H9 (cell line): ENCODE measurements around the gene PTGER4. TPM values are rescaled to one million over a fixed set of nuclear protein-coding genes. Genes with fewer than 3 reads are reported as not detected.

Source experiments
- DNase-seq: peaks from one replicate; pipeline ENCODE4 v3.0.0-alpha.2; 2017
- H2AFZ ChIP-seq: one replicate; pipeline ENCODE4 v1.6.1; 2013; ENCODE audit warnings: mild to moderate bottlenecking, low read length, control low read depth, moderate library complexity
- H2AK5ac ChIP-seq: 2 replicates; pipeline ENCODE4 v1.6.1; 2013; ENCODE audit warnings: low read length, control low read depth, mixed read lengths; ENCODE audit not compliant: insufficient read length
- H2BK120ac ChIP-seq: one replicate; pipeline ENCODE4 v1.6.1; 2013; ENCODE audit warnings: low read depth, mild to moderate bottlenecking, low read length, control low read depth, inconsistent platforms; ENCODE audit not compliant: poor library complexity, severe bottlenecking
- H2BK12ac ChIP-seq: 2 replicates; pipeline ENCODE4 v1.6.1; 2013; ENCODE audit warnings: low read length, control low read depth, mixed read lengths, low read depth; ENCODE audit not compliant: insufficient read length
- H2BK15ac ChIP-seq: 2 replicates; pipeline ENCODE4 v1.6.1; 2013; ENCODE audit warnings: low read depth, low read length, control low read depth
- H2BK20ac ChIP-seq: one replicate; pipeline ENCODE4 v1.6.1; 2013; ENCODE audit warnings: low read depth, mild to moderate bottlenecking, low read length, control low read depth, inconsistent platforms; ENCODE audit not compliant: poor library complexity, severe bottlenecking
- H2BK5ac ChIP-seq: 2 replicates; pipeline ENCODE4 v1.6.1; 2013; ENCODE audit warnings: low read length, control low read depth, mixed read lengths; ENCODE audit not compliant: insufficient read length
- H3K14ac ChIP-seq: 2 replicates; pipeline ENCODE4 v1.6.1; 2013; ENCODE audit warnings: low read length, control low read depth; ENCODE audit not compliant: insufficient read depth
- H3K18ac ChIP-seq: 2 replicates; pipeline ENCODE4 v1.6.1; 2013; ENCODE audit warnings: low read depth, mild to moderate bottlenecking, mixed read lengths, low read length, control low read depth; ENCODE audit not compliant: insufficient read length
- H3K23ac ChIP-seq: 2 replicates; pipeline ENCODE4 v1.6.1; 2013; ENCODE audit warnings: low read length, control low read depth, mixed read lengths, low read depth; ENCODE audit not compliant: insufficient read length
- H3K23me2 ChIP-seq: 2 replicates; pipeline ENCODE4 v1.6.1; 2013; ENCODE audit warnings: low read depth, mild to moderate bottlenecking, mixed read lengths, low read length, control low read depth; ENCODE audit not compliant: insufficient read length, poor library complexity, severe bottlenecking
- H3K27ac ChIP-seq: 2 replicates; pipeline ENCODE4 v1.5.1; 2013; ENCODE audit warnings: low read length, control low read depth, mixed read lengths, low read depth; ENCODE audit not compliant: insufficient read length
- H3K27me3 ChIP-seq: 2 replicates; pipeline ENCODE4 v1.6.1; 2013; ENCODE audit warnings: low read length, control low read depth, inconsistent platforms; ENCODE audit not compliant: insufficient read depth
- H3K4ac ChIP-seq: 2 replicates; pipeline ENCODE4 v1.6.1; 2013; ENCODE audit warnings: low read depth, mild to moderate bottlenecking, control low read depth, inconsistent platforms, low read length, moderate library complexity
- H3K4me1 ChIP-seq: 2 replicates; pipeline ENCODE4 v1.6.1; 2013; ENCODE audit warnings: low read length, control low read depth, inconsistent platforms; ENCODE audit not compliant: insufficient read depth
- H3K4me2 ChIP-seq: 2 replicates; pipeline ENCODE4 v1.6.1; 2013; ENCODE audit warnings: low read length, control low read depth, mixed read lengths; ENCODE audit not compliant: insufficient read length, insufficient read depth
- H3K56ac ChIP-seq: 2 replicates; pipeline ENCODE4 v1.6.1; 2013; ENCODE audit warnings: low read depth, mild to moderate bottlenecking, mixed read lengths, low read length, control low read depth; ENCODE audit not compliant: insufficient read length
- H3K79me1 ChIP-seq: 2 replicates; pipeline ENCODE4 v1.6.1; 2013; ENCODE audit warnings: low read depth, mild to moderate bottlenecking, moderate library complexity, low read length, control low read depth, inconsistent platforms; ENCODE audit not compliant: insufficient read depth, poor library complexity, severe bottlenecking
- H3K79me2 ChIP-seq: 2 replicates; pipeline ENCODE4 v1.6.1; 2013; ENCODE audit warnings: low read length, control low read depth, inconsistent platforms; ENCODE audit not compliant: insufficient read depth
- H3K9ac ChIP-seq: 2 replicates; pipeline ENCODE4 v1.6.1; 2013; ENCODE audit warnings: low read length, control low read depth, mixed read lengths; ENCODE audit not compliant: insufficient read length; ENCODE audit errors: extremely low read depth
- H3K9me3 ChIP-seq: one replicate; pipeline ENCODE4 v1.6.1; 2013; ENCODE audit warnings: low read depth, low read length, inconsistent platforms; ENCODE audit not compliant: control insufficient read depth
- H3T11ph ChIP-seq: one replicate; pipeline ENCODE4 v1.6.1; 2013; ENCODE audit warnings: mild to moderate bottlenecking, low read length, control low read depth, inconsistent platforms
- H4K20me1 ChIP-seq: one replicate; pipeline ENCODE4 v1.6.1; 2013; ENCODE audit not compliant: control insufficient read depth, insufficient read length, insufficient read depth
- H4K5ac ChIP-seq: 2 replicates; pipeline ENCODE4 v1.6.1; 2013; ENCODE audit warnings: low read depth, mild to moderate bottlenecking, mixed read lengths, low read length, control low read depth; ENCODE audit not compliant: insufficient read length
- H4K8ac ChIP-seq: replicated peaks from 2 replicates; pipeline ENCODE4 v1.6.1; 2013; ENCODE audit warnings: low read length, control low read depth, mixed read lengths, low read depth; ENCODE audit not compliant: insufficient read length
- H4K91ac ChIP-seq: 2 replicates; pipeline ENCODE4 v1.6.1; 2013; ENCODE audit warnings: low read depth, mild to moderate bottlenecking, moderate library complexity, mixed read lengths, low read length, control low read depth; ENCODE audit not compliant: insufficient read length
- H3K27ac Mint-ChIP-seq, 3 experiments: 2 replicates in 2 of 3; 3 replicates in 1 of 3; pipeline ENCODE4 v1.8.0; 2020 to 2021; ENCODE audit warnings: mixed read lengths in 3 of 3, mild to moderate bottlenecking in 1 of 3, moderate library complexity in 1 of 3
- H3K27me3 Mint-ChIP-seq: 2 replicates; pipeline ENCODE4 v1.8.0; 2021; ENCODE audit warnings: low read depth, mild to moderate bottlenecking, moderate library complexity, mixed read lengths
- H3K36me3 Mint-ChIP-seq, 3 experiments: 2 replicates in 2 of 3; 3 replicates in 1 of 3; pipeline ENCODE4 v1.8.0; 2020 to 2021; ENCODE audit warnings: low read depth in 3 of 3, mixed read lengths in 3 of 3; ENCODE audit not compliant: insufficient read depth in 1 of 3
- H3K4me1 Mint-ChIP-seq, 2 experiments: 2 replicates each; pipeline ENCODE4 v1.8.0; 2020; ENCODE audit warnings: mixed read lengths in 2 of 2
- H3K4me3 Mint-ChIP-seq, 2 experiments: 2 replicates in 1 of 2; 3 replicates in 1 of 2; pipeline ENCODE4 v1.8.0; 2020 to 2021; ENCODE audit warnings: mild to moderate bottlenecking in 2 of 2, mixed read lengths in 2 of 2, moderate library complexity in 1 of 2
- H3K9me3 Mint-ChIP-seq, 2 experiments: 2 replicates in 1 of 2; 3 replicates in 1 of 2; pipeline ENCODE4 v1.8.0; 2020; ENCODE audit warnings: mild to moderate bottlenecking in 2 of 2, mixed read lengths in 2 of 2, moderate library complexity in 1 of 2
- CTCF ChIP-seq: fragments of 200-600 bp; sonication (generic); conservative IDR thresholded peaks from 3 replicates; pipeline ENCODE4 v1.8.0; 2021; ENCODE audit warnings: antibody characterized with exemption, mild to moderate bottlenecking
- WGBS: extraction: QIAGEN DNeasy Blood & Tissue Kit; methylation state at CpG from one replicate; pipeline ENCODE4 v1.1.7; 2013; ENCODE audit warnings: missing lambda C conversion rate, low lambda C conversion rate, mixed read lengths; ENCODE audit not compliant: insufficient read length; ENCODE audit errors: extremely low coverage; 5-methylcytosine and 5-hydroxymethylcytosine counted together
- total RNA-seq: library from RNA; stranded (reverse); gene quantifications from 2 replicates; pipeline ENCODE4 v1.2.1, GENCODE V29; 2021

The PTGER4 gene
- total RNA-seq, 1 experiment from 2014 or later: 0.35 TPM

- Histone ChIP-seq H3K9me3 (no peaks in the 10 kb centered on the region), H3K14ac (no peak overlapping the region), H2BK12ac (no peak overlapping the region), H3K9ac (no peak overlapping the region), H4K8ac (no peak overlapping the region), H3K23me2 (peaks cover 3% of the 10 kb centered on the region), H3T11ph (no peak overlapping the region), H2BK5ac (no peak overlapping the region), H3K4me1 (peaks cover 5% of the 10 kb centered on the region; the same call in 1 of the 2 replicates), H3K79me1 (no peaks in the 10 kb centered on the region), H3K4me2 (no peak overlapping the region), H2BK15ac (no peak overlapping the region), H3K56ac (no peak overlapping the region), H3K79me2 (no peaks in the 10 kb centered on the region), H3K27ac (no peak overlapping the region), H3K4ac (no peak overlapping the region), H4K91ac (no peak overlapping the region), H3K18ac (no peak overlapping the region), H2BK120ac (no peak overlapping the region), H2AFZ (no peak overlapping the region), H3K27me3 (no peaks in the 10 kb centered on the region), H2BK20ac (no peak overlapping the region), H4K5ac (no peak overlapping the region), H4K20me1 (no peaks in the 10 kb centered on the region), H2AK5ac (no peak overlapping the region), H3K23ac (no peak overlapping the region)
- no peak for DNase-seq
- peaks cover 13% of the 10 kb centered on the region for H3K27me3 Mint-ChIP-seq
- H3K36me3 Mint-ChIP-seq: no peaks in the 10 kb centered on the region
- H3K4me1 Mint-ChIP-seq: peaks cover 18 to 22% of the 10 kb centered on the region in 2 experiments
- no peaks in the 10 kb centered on the region for H3K9me3 Mint-ChIP-seq
- H3K27ac Mint-ChIP-seq: no peak overlapping the region
- no CpG with 5 or more reads among the region's 6 CpGs for WGBS
- H3K4me3 Mint-ChIP-seq: no peak overlapping the region
- no peak for TF ChIP-seq CTCF
These were observed 5.0 kb upstream of the PTGER4 start for GRCh38 chr5:40674661-40675235.
